Heart left ventricle (tissue), 13 donors: Measurements from ENCODE around the gene SNRPA.

ENCODE experiments used
- POLR2A ChIP-seq, 2 donors: fragments of 450-650 bp; IDR thresholded peaks; one replicate each; pipeline ENCODE4 v1.6.1; 2017; ENCODE audit warnings: antibody characterized with exemption in 2 of 2, mild to moderate bottlenecking in 2 of 2, moderate library complexity in 2 of 2
- TF ChIP-seq, protein P1 (sequence below), 12 donors: fragments of 200-600 bp; sonication (generic) in 4 of 12; IDR thresholded peaks; one replicate each; pipeline versions ENCODE4 v1.5.0 to v1.8.0; 2018 to 2022; ENCODE audit warnings: antibody characterized with exemption in 12 of 12, mild to moderate bottlenecking in 5 of 12
- donor health status: ischemic (EF 13 %, LVEDD 7.1; RV severe dilation, severe dysfunction).
- donor health status: DM: no; HTN: yes; CAD: no.
- donor health status: DM: no; HTN: no; CAD: no.
- donor health status: ischemic (EF 25% LVEDD 6.9; RV normal size, moderate dysfunction).
- donor health status: ischemic (EF 25% LVEDD 5.7; RV mildly dilated, moderate dysfunction).
- donor health status: ischemic (EF 35%, LVEDD 5.7; RV mildly dilated, moderate dysfunction).
- donor health status: nonischemic (EF 11% LVEDD 7.7; RV severe dilation, severe dysfunction).
- donor health status: DM: yes; HTN: yes; CAD: no.
- donor health status: PGD.
- donor health status: ischemic (EF 29% LVEDD 5.4; RV normal size, mild dysfunction).
- donor health status: nonischemic (EF 23%, LVEDD 6.1; RV moderate dilation, normal function).

DNA sequence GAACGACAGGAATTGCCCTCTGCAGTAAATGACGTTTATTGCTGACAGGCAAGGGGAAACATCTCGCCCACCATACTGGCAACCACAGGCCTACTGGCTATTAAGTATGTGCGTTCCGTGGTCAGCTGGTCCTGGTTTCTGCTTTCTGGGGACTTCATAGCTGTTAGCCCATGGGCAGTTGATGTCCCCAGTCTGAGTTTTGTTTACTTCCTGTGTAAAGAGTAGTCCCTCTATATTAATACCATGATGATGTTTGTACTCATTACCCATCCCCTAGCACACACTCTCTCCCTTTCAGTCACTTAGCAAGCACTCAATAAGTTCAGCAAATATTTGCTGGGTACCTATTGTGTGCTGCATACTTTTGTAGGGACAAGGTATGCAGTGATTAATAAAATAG lies 17.9 kb downstream of the SNRPA start:
- TF ChIP-seq, protein P1, sequence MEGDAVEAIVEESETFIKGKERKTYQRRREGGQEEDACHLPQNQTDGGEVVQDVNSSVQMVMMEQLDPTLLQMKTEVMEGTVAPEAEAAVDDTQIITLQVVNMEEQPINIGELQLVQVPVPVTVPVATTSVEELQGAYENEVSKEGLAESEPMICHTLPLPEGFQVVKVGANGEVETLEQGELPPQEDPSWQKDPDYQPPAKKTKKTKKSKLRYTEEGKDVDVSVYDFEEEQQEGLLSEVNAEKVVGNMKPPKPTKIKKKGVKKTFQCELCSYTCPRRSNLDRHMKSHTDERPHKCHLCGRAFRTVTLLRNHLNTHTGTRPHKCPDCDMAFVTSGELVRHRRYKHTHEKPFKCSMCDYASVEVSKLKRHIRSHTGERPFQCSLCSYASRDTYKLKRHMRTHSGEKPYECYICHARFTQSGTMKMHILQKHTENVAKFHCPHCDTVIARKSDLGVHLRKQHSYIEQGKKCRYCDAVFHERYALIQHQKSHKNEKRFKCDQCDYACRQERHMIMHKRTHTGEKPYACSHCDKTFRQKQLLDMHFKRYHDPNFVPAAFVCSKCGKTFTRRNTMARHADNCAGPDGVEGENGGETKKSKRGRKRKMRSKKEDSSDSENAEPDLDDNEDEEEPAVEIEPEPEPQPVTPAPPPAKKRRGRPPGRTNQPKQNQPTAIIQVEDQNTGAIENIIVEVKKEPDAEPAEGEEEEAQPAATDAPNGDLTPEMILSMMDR (IDR thresholded peaks at IDR 0.05), result no peak
- TF ChIP-seq POLR2A (IDR thresholded peaks at IDR 0.05), result no peak
